Astrocyte (in vitro differentiated cells and primary cell): ENCODE measurements around the gene MCTP1. TPM values are rescaled to one million over a fixed set of nuclear protein-coding genes. Genes with fewer than 3 reads are reported as not detected.

Source experiments
- DNase-seq: peaks from one replicate; pipeline ENCODE4 v3.0.0-alpha.2; 2010; ENCODE audit warnings: low read depth
- FAIRE-seq: peaks from 2 replicates; lab custom pipeline; 2011; peaks lifted over from hg19 to GRCh38; lab: Jason Lieb, UNC
- H2AFZ ChIP-seq: 2 replicates; pipeline ENCODE4 v1.6.0; 2012; ENCODE audit warnings: low read depth, low read length, inconsistent platforms
- H3K27ac ChIP-seq: 2 replicates; pipeline ENCODE4 v1.5.1; 2011; ENCODE audit warnings: low read depth, low read length, inconsistent platforms
- H3K27me3 ChIP-seq: 2 replicates; pipeline ENCODE4 v1.6.0; 2011; ENCODE audit warnings: low read length, inconsistent platforms; ENCODE audit not compliant: insufficient read depth
- H3K36me3 ChIP-seq: 2 replicates; pipeline ENCODE4 v1.5.1; 2011; ENCODE audit warnings: low read length, inconsistent platforms; ENCODE audit not compliant: insufficient read depth
- H3K4me1 ChIP-seq: 2 replicates; pipeline ENCODE4 v1.5.1; 2011; ENCODE audit warnings: low read length, inconsistent platforms; ENCODE audit not compliant: insufficient read depth
- H3K4me2 ChIP-seq: 2 replicates; pipeline ENCODE4 v1.6.0; 2012; ENCODE audit warnings: low read length, inconsistent platforms
- H3K4me3 ChIP-seq: 2 replicates; pipeline ENCODE4 v1.5.1; 2011; ENCODE audit warnings: low read depth, mild to moderate bottlenecking, low read length, inconsistent platforms; ENCODE audit not compliant: insufficient read depth
- H3K79me2 ChIP-seq: 2 replicates; pipeline ENCODE4 v1.6.0; 2012; ENCODE audit warnings: mild to moderate bottlenecking, low read length, inconsistent platforms; ENCODE audit not compliant: insufficient read depth
- H3K9ac ChIP-seq: 2 replicates; pipeline ENCODE4 v1.6.0; 2012; ENCODE audit warnings: mild to moderate bottlenecking, low read length, inconsistent platforms
- H3K9me3 ChIP-seq: 2 replicates; pipeline ENCODE4 v1.5.1; 2012; ENCODE audit warnings: low read depth, mild to moderate bottlenecking, low read length, inconsistent platforms; ENCODE audit not compliant: insufficient read depth
- H4K20me1 ChIP-seq: 2 replicates; pipeline ENCODE4 v1.6.0; 2012; ENCODE audit warnings: low read length, inconsistent platforms; ENCODE audit not compliant: insufficient read depth
- H3K27ac Mint-ChIP-seq: one replicate; pipeline ENCODE4 v1.8.0; 2021; ENCODE audit warnings: mild to moderate bottlenecking, mixed read lengths; ENCODE audit not compliant: unreplicated experiment
- H3K27me3 Mint-ChIP-seq: one replicate; pipeline ENCODE4 v1.8.0; 2021; ENCODE audit warnings: low read depth, mixed read lengths; ENCODE audit not compliant: unreplicated experiment
- H3K36me3 Mint-ChIP-seq: one replicate; pipeline ENCODE4 v1.8.0; 2021; ENCODE audit warnings: low read depth, mixed read lengths; ENCODE audit not compliant: unreplicated experiment
- H3K4me1 Mint-ChIP-seq: one replicate; pipeline ENCODE4 v1.8.0; 2021; ENCODE audit warnings: low read depth, mixed read lengths; ENCODE audit not compliant: unreplicated experiment
- H3K4me3 Mint-ChIP-seq: one replicate; pipeline ENCODE4 v1.8.0; 2021; ENCODE audit warnings: mild to moderate bottlenecking, moderate library complexity, mixed read lengths; ENCODE audit not compliant: unreplicated experiment
- H3K9me3 Mint-ChIP-seq: one replicate; pipeline ENCODE4 v1.8.0; 2021; ENCODE audit warnings: mild to moderate bottlenecking, mixed read lengths; ENCODE audit not compliant: unreplicated experiment
- CTCF ChIP-seq: IDR thresholded peaks from 2 replicates; pipeline ENCODE4 v1.5.1; 2011; ENCODE audit warnings: low read depth, mild to moderate bottlenecking, inconsistent platforms, low read length, moderate library complexity; ENCODE audit not compliant: insufficient read depth
- EZH2 ChIP-seq: IDR thresholded peaks from 2 replicates; pipeline ENCODE4 v1.6.1; 2012; ENCODE audit warnings: mild to moderate bottlenecking, low read length, inconsistent platforms; ENCODE audit not compliant: insufficient read depth
- total RNA-seq: library from RNA; stranded (reverse); gene quantifications from 2 replicates; pipeline ENCODE4 v1.2.1, GENCODE V29; 2021

Gene MCTP1
- total RNA-seq, 1 donor from 2014 or later, result 40.6 TPM

DNA sequence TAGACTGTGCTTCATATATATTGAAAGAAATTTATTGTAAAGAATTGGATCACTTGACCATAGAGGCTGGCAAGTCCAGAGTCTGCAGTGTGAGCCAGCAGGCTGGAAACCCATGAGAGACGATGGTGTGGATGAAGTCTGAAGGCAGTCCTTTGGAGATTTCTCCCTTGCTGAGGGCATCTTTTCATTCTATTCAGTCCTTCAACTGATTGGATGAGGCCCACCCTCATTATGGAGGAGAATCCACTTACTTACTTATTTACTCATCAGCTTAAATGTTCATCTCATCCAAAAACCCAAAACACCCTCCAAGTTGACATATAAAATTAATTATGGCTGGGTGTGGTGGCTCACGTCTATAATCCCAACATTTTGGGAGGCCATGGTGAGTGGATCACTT is 62.1 kb downstream of the MCTP1 start:
- no peaks in the 10 kb centered on the region for H3K27me3 ChIP-seq
- no peak overlapping the region for H3K4me3 ChIP-seq
- H3K4me1 ChIP-seq, result no peaks in the 10 kb centered on the region
- H3K4me1 Mint-ChIP-seq, result peaks cover 4% of the 10 kb centered on the region
- H2AFZ ChIP-seq, result no peak overlapping the region
- DNase-seq (no peak), FAIRE-seq (no peak)
- H3K79me2 ChIP-seq, result no peaks in the 10 kb centered on the region
- no peaks in the 10 kb centered on the region for H3K36me3 ChIP-seq
- H3K27me3 Mint-ChIP-seq, result no peaks in the 10 kb centered on the region
- no peak overlapping the region for H3K4me3 Mint-ChIP-seq
- H3K36me3 Mint-ChIP-seq, result peaks cover 3% of the 10 kb centered on the region
- no peak overlapping the region for H3K27ac Mint-ChIP-seq
- no peak overlapping the region for H3K27ac ChIP-seq
- no peaks in the 10 kb centered on the region for H3K9me3 Mint-ChIP-seq
- H3K9ac ChIP-seq, result no peak overlapping the region
- no peaks in the 10 kb centered on the region for H4K20me1 ChIP-seq
- no peak overlapping the region for H3K4me2 ChIP-seq
- TF ChIP-seq EZH2 (no peak), CTCF (no peak)
- H3K9me3 ChIP-seq, result no peaks in the 10 kb centered on the region

DNA sequence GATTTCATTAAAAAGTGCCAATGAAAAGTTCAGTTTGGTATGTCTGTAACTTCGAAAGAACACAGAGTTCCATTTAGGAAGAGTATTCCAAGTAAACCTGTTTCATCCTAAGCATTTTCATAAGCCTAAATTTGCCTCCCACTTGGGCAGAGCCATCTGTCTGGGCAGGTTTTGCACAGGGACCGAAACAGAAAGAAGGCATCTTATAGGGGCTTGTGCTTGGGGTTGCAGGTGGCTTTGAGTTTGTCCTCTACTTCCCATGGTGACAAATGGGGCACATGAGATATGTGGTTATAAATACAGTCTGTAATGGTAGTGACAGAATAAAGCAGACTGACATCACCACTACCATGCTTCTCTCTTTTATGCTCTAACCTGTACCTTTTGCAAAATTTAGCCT is 63.7 kb downstream of the MCTP1 start:
- peaks cover 9% of the 10 kb centered on the region for H3K4me1 Mint-ChIP-seq

More for the DNA sequence above, 63.7 kb downstream of the MCTP1 start:
- no peaks in the 10 kb centered on the region for H3K27me3 ChIP-seq
- H3K4me2 ChIP-seq, result no peak overlapping the region
- H3K36me3 Mint-ChIP-seq, result peaks cover 3% of the 10 kb centered on the region
- TF ChIP-seq CTCF (no peak), EZH2 (no peak)
- DNase-seq (no peak), FAIRE-seq (no peak)
- H3K9me3 ChIP-seq, result no peaks in the 10 kb centered on the region
- H3K9me3 Mint-ChIP-seq, result no peaks in the 10 kb centered on the region
- no peaks in the 10 kb centered on the region for H4K20me1 ChIP-seq
- H3K27ac Mint-ChIP-seq, result no peak overlapping the region
- H3K9ac ChIP-seq, result no peak overlapping the region
- no peak overlapping the region for H3K4me3 ChIP-seq
- H2AFZ ChIP-seq, result no peak overlapping the region
- H3K4me1 ChIP-seq, result no peaks in the 10 kb centered on the region
- H3K36me3 ChIP-seq, result no peaks in the 10 kb centered on the region
- no peak overlapping the region for H3K27ac ChIP-seq
- H3K79me2 ChIP-seq, result no peaks in the 10 kb centered on the region
- H3K4me3 Mint-ChIP-seq, result no peak overlapping the region
- H3K27me3 Mint-ChIP-seq, result no peaks in the 10 kb centered on the region
